Ascending aorta (tissue), 2 donors: ENCODE measurements around the gene ARID1B. TPM values are rescaled to one million over a fixed set of nuclear protein-coding genes. Genes with fewer than 3 reads are reported as not detected.
A peak's percentile ranks its signal among the peaks of the same experiment; 100 is the strongest.

Experiments
- DNase-seq, 2 donors: peaks; one replicate each; pipeline ENCODE4 v3.0.0-alpha.2; 2019; ENCODE audit warnings: low spot score in 2 of 2
- H3K27ac ChIP-seq, 2 donors: fragments of 200-600 bp; sonication (generic); one replicate each; pipeline ENCODE4 v1.5.1; 2016 to 2017; ENCODE audit warnings: mild to moderate bottlenecking in 1 of 2
- H3K27me3 ChIP-seq: fragments of 200-600 bp; sonication (generic); one replicate; pipeline ENCODE4 v1.5.1; 2017
- H3K36me3 ChIP-seq, 2 donors: fragments of 200-600 bp; sonication (generic); one replicate each; pipeline ENCODE4 v1.5.1; 2016
- H3K4me1 ChIP-seq, 2 donors: fragments of 200-600 bp; sonication (generic); one replicate each; pipeline ENCODE4 v1.5.1; 2016 to 2017; ENCODE audit warnings: mild to moderate bottlenecking in 1 of 2
- H3K4me3 ChIP-seq, 2 donors: fragments of 200-600 bp; sonication (generic); one replicate each; pipeline ENCODE4 v1.5.1; 2016 to 2017; ENCODE audit warnings: mild to moderate bottlenecking in 1 of 2
- H3K9me3 ChIP-seq, 2 donors: fragments of 200-600 bp; sonication (generic); one replicate each; pipeline ENCODE4 v1.5.1; 2016
- CTCF ChIP-seq, 3 experiments: fragments of 200-600 bp in 2 of 3; fragments of 450-650 bp in 1 of 3; sonication (generic) in 2 of 3; IDR thresholded peaks; one replicate each; pipeline ENCODE4 v1.5.1; 2016 to 2019; ENCODE audit warnings: antibody characterized with exemption in 3 of 3, mild to moderate bottlenecking in 1 of 3, moderate library complexity in 1 of 3
- intact Hi-C: fragments of 100-400 bp; cut with DNase I; formaldehyde crosslinking; loops from one replicate; pipeline ENCODE4 v1.15.1; 2023
- total RNA-seq: library from RNA; depleted of rRNA; stranded (reverse); fragments of >200 nt; gene quantifications from one replicate; pipeline ENCODE4 v1.1.0, GENCODE V29; 2016

The ARID1B gene
- total RNA-seq, 1 donor from 2014 or later: 97.9 TPM

- TF ChIP-seq CTCF (IDR thresholded peaks at IDR 0.05): no peak
- Histone ChIP-seq H3K4me1 (peaks cover 19 to 51% of the 10 kb centered on the region in 2 donors), H3K27ac (peak overlapping the region; percentile 87 to 88), H3K4me3 (peak overlapping the region; percentile 28 to 33), H3K27me3 (no peaks in the 10 kb centered on the region), H3K9me3 (no peaks in the 10 kb centered on the region), H3K36me3 (no peaks in the 10 kb centered on the region)
- DNase-seq: peak; percentile 42 to 89
- intact Hi-C loops: loop anchor here (2.0 to 5.0 kb wide), 2 partner anchors 74 to 462 kb away; no protein-coding TSS in a partner anchor
Observed at GRCh38 chr6:157148391-157149323, 371.5 kb downstream of the ARID1B start.

GRCh38 chr6:157150076-157150475, 372.9 kb downstream of the ARID1B start:
- Histone ChIP-seq H3K27ac (peak overlapping the region; percentile 54 to 87), H3K27me3 (no peaks in the 10 kb centered on the region), H3K9me3 (no peaks in the 10 kb centered on the region), H3K4me3 (no peak overlapping the region), H3K36me3 (no peaks in the 10 kb centered on the region), H3K4me1 (peaks cover 9 to 36% of the 10 kb centered on the region in 2 donors)
- no peak for TF ChIP-seq CTCF (IDR thresholded peaks at IDR 0.05)
- intact Hi-C loops: loop anchor here (2.0 kb wide), 1 partner anchor 125 kb away; no protein-coding TSS in a partner anchor
- DNase-seq: no peak

- TF ChIP-seq CTCF (IDR thresholded peaks at IDR 0.05): no peak
- no peak for DNase-seq
- H3K27me3 ChIP-seq: no peaks in the 10 kb centered on the region
- intact Hi-C loops: loop anchor here (2.0 kb wide), 1 partner anchor 124 kb away; no protein-coding TSS in a partner anchor
- H3K36me3 ChIP-seq: no peaks in the 10 kb centered on the region
- H3K4me3 ChIP-seq: no peak overlapping the region
- peak overlapping the region; percentile 54 to 87 for H3K27ac ChIP-seq
- peaks cover 7 to 28% of the 10 kb centered on the region in 2 donors for H3K4me1 ChIP-seq
- no peaks in the 10 kb centered on the region for H3K9me3 ChIP-seq
Observed at GRCh38 chr6:157151029-157151428, 373.9 kb downstream of the ARID1B start.

GRCh38 chr6:157151989-157152388, 374.8 kb downstream of the ARID1B start:
- no peaks in the 10 kb centered on the region for H3K9me3 ChIP-seq
- intact Hi-C loops: loop anchor here (2.0 kb wide), 1 partner anchor 123 kb away; no protein-coding TSS in a partner anchor
- peak overlapping the region in 1 of 2 donors; percentile 38 for H3K27ac ChIP-seq
- H3K4me1 ChIP-seq: peaks cover 7 to 22% of the 10 kb centered on the region in 2 donors
- H3K27me3 ChIP-seq: no peaks in the 10 kb centered on the region
- peaks cover 4 to 5% of the 10 kb centered on the region in 2 donors for H3K36me3 ChIP-seq
- no peak for TF ChIP-seq CTCF (IDR thresholded peaks at IDR 0.05)
- no peak overlapping the region for H3K4me3 ChIP-seq
- DNase-seq: no peak

- intact Hi-C loops: no loop called here
- Histone ChIP-seq H3K27me3 (no peaks in the 10 kb centered on the region), H3K4me1 (peaks cover 7 to 22% of the 10 kb centered on the region in 2 donors), H3K9me3 (no peaks in the 10 kb centered on the region), H3K27ac (no peak overlapping the region), H3K4me3 (no peak overlapping the region), H3K36me3 (peaks cover 5 to 7% of the 10 kb centered on the region in 2 donors)
- DNase-seq: no peak
- no peak for TF ChIP-seq CTCF (IDR thresholded peaks at IDR 0.05)
Observed at GRCh38 chr6:157152556-157152955, 375.4 kb downstream of the ARID1B start.
